PC-3 (cell line): ENCODE results near the gene LRRC75B. TPM values are rescaled to one million over a fixed set of nuclear protein-coding genes. Genes with fewer than 3 reads are reported as not detected.

ENCODE experiments used
- ATAC-seq: fragments of 200-7000 bp; cut with Tn5 transposase; 2 replicates; pipeline ENCODE4 v1.9.1; 2020; ENCODE audit warnings: mild to moderate bottlenecking, moderate library complexity
- BruUV-seq: library from RNA; stranded (reverse); fragments of 400-500 nt; replicated peaks from 2 replicates; lab custom pipeline; 2021; lab: Mats Ljungman, UMichigan
- CTCF ChIA-PET: fragments of 300-600 bp; sonication (Branson Sonifier 250); formaldehyde crosslinking; loops from one replicate; lab custom pipeline; 2022; ENCODE audit warnings: antibody characterized with exemption; lab: Charles Lee
- POLR2A ChIA-PET: fragments of 300-600 bp; sonication (Branson Sonifier 250); formaldehyde crosslinking; loops from one replicate; lab custom pipeline; 2022; ENCODE audit warnings: antibody characterized with exemption; ENCODE audit not compliant: unreplicated experiment; lab: Charles Lee
- DNase-seq: peaks from one replicate; pipeline ENCODE4 v3.0.0-alpha.2; 2015
- H2AFZ ChIP-seq: fragments of 300-600 bp; sonication (generic); 2 replicates; pipeline ENCODE4 v1.6.0; 2016; ENCODE audit warnings: antibody characterized with exemption, low read length
- H3F3A ChIP-seq: fragments of 300-600 bp; sonication (generic); one replicate; pipeline ENCODE4 v1.6.0; 2017; ENCODE audit warnings: antibody characterized with exemption, low read length, control low read depth, mild to moderate bottlenecking; ENCODE audit not compliant: unreplicated experiment
- H3K27ac ChIP-seq: fragments of 300-600 bp; sonication (generic); 2 replicates; pipeline ENCODE4 v1.5.1; 2016; ENCODE audit warnings: mild to moderate bottlenecking, low read length
- H3K27me3 ChIP-seq: fragments of 300-600 bp; sonication (generic); 2 replicates; pipeline ENCODE4 v1.6.1; 2016; ENCODE audit warnings: low read length, mixed read lengths
- H3K36me3 ChIP-seq: fragments of 300-600 bp; sonication (generic); 2 replicates; pipeline ENCODE4 v1.6.1; 2016; ENCODE audit warnings: low read depth, mixed run types, low read length, mixed read lengths
- H3K4me1 ChIP-seq: fragments of 300-600 bp; sonication (generic); 2 replicates; pipeline ENCODE4 v1.5.1; 2016; ENCODE audit warnings: low read length; ENCODE audit not compliant: insufficient read depth
- H3K4me2 ChIP-seq: fragments of 300-600 bp; sonication (generic); 2 replicates; pipeline ENCODE4 v1.6.0; 2016; ENCODE audit warnings: low read length
- H3K4me3 ChIP-seq: fragments of 300-600 bp; sonication (generic); 2 replicates; pipeline ENCODE4 v1.5.1; 2016; ENCODE audit warnings: mild to moderate bottlenecking, low read length, mixed read lengths
- H3K79me2 ChIP-seq: fragments of 300-600 bp; sonication (generic); 2 replicates; pipeline ENCODE4 v1.6.1; 2017; ENCODE audit warnings: low read length, mixed read lengths
- H3K9ac ChIP-seq: fragments of 300-600 bp; sonication (generic); 2 replicates; pipeline ENCODE4 v1.6.0; 2016; ENCODE audit warnings: mild to moderate bottlenecking, low read length
- H3K9me2 ChIP-seq: fragments of 300-600 bp; sonication (generic); replicated peaks from 2 replicates; pipeline ENCODE4 v1.6.1; 2016; ENCODE audit warnings: mixed run types, low read length, mixed read lengths
- H3K9me3 ChIP-seq: fragments of 300-600 bp; sonication (generic); 2 replicates; pipeline ENCODE4 v1.6.1; 2016; ENCODE audit warnings: low read length, mixed read lengths
- H4K20me1 ChIP-seq: fragments of 300-600 bp; sonication (generic); 2 replicates; pipeline ENCODE4 v1.6.1; 2016; ENCODE audit warnings: low read length, mixed read lengths
- CTCF ChIP-seq: fragments of 300-600 bp; sonication (generic); conservative IDR thresholded peaks from 2 replicates; pipeline ENCODE4 v1.5.1; 2017; ENCODE audit warnings: antibody characterized with exemption, low read depth, mild to moderate bottlenecking, low read length
- EZH2 ChIP-seq: fragments of 300-600 bp; sonication (generic); IDR thresholded peaks from one replicate; pipeline ENCODE4 v1.6.1; 2017; ENCODE audit warnings: antibody characterized with exemption, mild to moderate bottlenecking, low read length; ENCODE audit not compliant: unreplicated experiment
- EZH2phosphoT487 ChIP-seq: fragments of 300-600 bp; sonication (generic); IDR thresholded peaks from 2 replicates; pipeline ENCODE4 v1.6.1; 2018; ENCODE audit warnings: mild to moderate bottlenecking, antibody characterized with exemption, low read length, borderline replicate concordance
- intact Hi-C: fragments of 100-400 bp; cut with micrococcal nuclease; formaldehyde crosslinking; loops from 2 replicates; pipeline ENCODE4 v1.9.0; 2023
- total RNA-seq: library from RNA; depleted of rRNA; stranded (reverse); fragments of >200 nt; gene quantifications from 2 replicates; pipeline ENCODE4 v1.2.3, GENCODE V29; 2014

LRRC75B gene
- total RNA-seq, 1 experiment from 2014 or later = 4.5 TPM

- intact Hi-C loops = no loop called here
- TF ChIP-seq EZH2 (no peak), EZH2phosphoT487 (no peak), CTCF (no peak)
- Histone ChIP-seq H4K20me1 (no peaks in the 10 kb centered on the region), H3K79me2 (no peaks in the 10 kb centered on the region), H3K36me3 (no peaks in the 10 kb centered on the region), H2AFZ (no peak overlapping the region), H3K9me3 (no peaks in the 10 kb centered on the region), H3K4me3 (no peak overlapping the region), H3K27ac (no peak overlapping the region), H3K4me2 (no peak overlapping the region), H3F3A (no peaks in the 10 kb centered on the region), H3K9me2 (no peaks in the 10 kb centered on the region), H3K27me3 (no peaks in the 10 kb centered on the region), H3K9ac (no peak overlapping the region), H3K4me1 (no peaks in the 10 kb centered on the region)
- DNase-seq = no peak
- ATAC-seq = no peak
- no TSS peak for BruUV-seq
- CTCF ChIA-PET = no interaction called here
- POLR2A ChIA-PET = no interaction called here
These were observed 3.0 kb upstream of the LRRC75B start for GRCh38 chr22:24595863-24596262.

- H3K4me3 ChIP-seq = no peak overlapping the region
- H3K9me2 ChIP-seq = no peaks in the 10 kb centered on the region
- intact Hi-C loops = no loop called here
- H3K27me3 ChIP-seq = no peaks in the 10 kb centered on the region
- ATAC-seq (no peak), DNase-seq (no peak)
- no peaks in the 10 kb centered on the region for H4K20me1 ChIP-seq
- H2AFZ ChIP-seq = no peak overlapping the region
- CTCF ChIA-PET = no interaction called here
- H3K4me1 ChIP-seq = no peaks in the 10 kb centered on the region
- H3F3A ChIP-seq = no peaks in the 10 kb centered on the region
- no peaks in the 10 kb centered on the region for H3K36me3 ChIP-seq
- no peak overlapping the region for H3K9ac ChIP-seq
- no peak overlapping the region for H3K27ac ChIP-seq
- TF ChIP-seq CTCF (no peak), EZH2 (no peak), EZH2phosphoT487 (no peak)
- BruUV-seq = no TSS peak
- H3K4me2 ChIP-seq = no peak overlapping the region
- H3K9me3 ChIP-seq = no peaks in the 10 kb centered on the region
- POLR2A ChIA-PET = no interaction called here
- H3K79me2 ChIP-seq = no peaks in the 10 kb centered on the region
These were observed 2.4 kb upstream of the LRRC75B start for GRCh38 chr22:24595228-24595627.

GRCh38 chr22:24594569-24595120 lies 1.8 kb upstream of the LRRC75B start:
- Histone ChIP-seq H3K79me2 (no peaks in the 10 kb centered on the region), H4K20me1 (no peaks in the 10 kb centered on the region), H3K9me2 (no peaks in the 10 kb centered on the region), H3K4me3 (no peak overlapping the region), H2AFZ (no peak overlapping the region), H3K27me3 (no peaks in the 10 kb centered on the region), H3K9me3 (no peaks in the 10 kb centered on the region), H3K27ac (no peak overlapping the region), H3K4me2 (no peak overlapping the region), H3K36me3 (no peaks in the 10 kb centered on the region), H3K4me1 (no peaks in the 10 kb centered on the region), H3K9ac (no peak overlapping the region), H3F3A (no peaks in the 10 kb centered on the region)
- POLR2A ChIA-PET = no interaction called here
- CTCF ChIA-PET = no interaction called here
- DNase-seq (no peak), ATAC-seq (no peak)
- intact Hi-C loops = no loop called here
- no peak for TF ChIP-seq EZH2
- TF ChIP-seq EZH2phosphoT487 = no peak
- TF ChIP-seq CTCF = no peak
- no TSS peak for BruUV-seq
